K562 (cell line): Measurements from ENCODE around the gene PYGL. TPM values are rescaled to one million over a fixed set of nuclear protein-coding genes. Genes with fewer than 3 reads are reported as not detected.
"Not testable (repeated sequence)": the region's sequence is repeated elsewhere in the genome, so short reads cannot be mapped to it uniquely, and the experiment has no call there.

Source experiments
- ATAC-seq: fragments of 200-7000 bp; cut with Tn5 transposase; 3 replicates; pipeline ENCODE4 v1.9.1; 2020; ENCODE audit warnings: moderate library complexity
- BruUV-seq: library from RNA; stranded (reverse); fragments of 400-500 nt; replicated peaks from 2 replicates; lab custom pipeline; 2021; lab: Mats Ljungman, UMichigan
- CTCF ChIA-PET: fragments of 300-600 bp; formaldehyde crosslinking; extraction: SDS; loops from one replicate; lab custom pipeline; 2021; ENCODE audit warnings: low intra/inter-chr PET ratio; lab: Yijun Ruan, JAX
- POLR2A ChIA-PET: fragments of 300-600, 350-650 bp; sonication (Branson Sonifier 250); formaldehyde crosslinking; extraction: SDS; loops from one replicate; lab custom pipeline; 2021; ENCODE audit warnings: antibody characterized with exemption, inconsistent platforms; lab: Yijun Ruan, JAX
- DNase-seq, 4 experiments: peaks; one replicate each; pipeline versions ENCODE4 v3.0.0 to v3.0.0-alpha.2; 2011 to 2018; ENCODE audit warnings: low spot score in 3 of 4, mixed read lengths in 3 of 4; ENCODE audit errors: extremely low read depth in 1 of 4
- FAIRE-seq: peaks from 2 replicates; lab custom pipeline; 2011; peaks lifted over from hg19 to GRCh38; lab: Jason Lieb, UNC
- H2AFZ ChIP-seq: 2 replicates; pipeline ENCODE4 v1.6.0; 2011; ENCODE audit warnings: low read depth, low read length, control low read depth, inconsistent platforms
- H3K27ac ChIP-seq: fragments of 200-600 bp; 3 replicates; pipeline ENCODE4 v1.8.0; 2011; ENCODE audit warnings: low read depth, mild to moderate bottlenecking, control low read depth, inconsistent platforms, low read length, moderate library complexity, mixed read lengths; ENCODE audit errors: extremely low read depth
- H3K27me3 ChIP-seq, 2 experiments: fragments of 300-600 bp in 1 of 2; 2 replicates in 1 of 2; 3 replicates in 1 of 2; pipeline versions ENCODE4 v1.6.0 to v1.8.0; 2011; ENCODE audit warnings: inconsistent platforms in 2 of 2, low read length in 2 of 2, mild to moderate bottlenecking in 1 of 2, mixed read lengths in 1 of 2, moderate library complexity in 1 of 2; ENCODE audit not compliant: control insufficient read depth in 2 of 2, insufficient read depth in 2 of 2
- H3K36me3 ChIP-seq: fragments of 300-600 bp; 3 replicates; pipeline ENCODE4 v1.8.0; 2011; ENCODE audit warnings: mild to moderate bottlenecking, low read length, inconsistent platforms; ENCODE audit not compliant: control insufficient read depth, insufficient read depth
- H3K4me1 ChIP-seq, 2 experiments: fragments of 200-600 bp in 1 of 2; replicated peaks in 1 of 2; 2 replicates in 1 of 2; 3 replicates in 1 of 2; pipeline versions ENCODE4 v1.5.1 to v1.8.0; 2011; ENCODE audit warnings: inconsistent platforms in 2 of 2, low read length in 2 of 2, mild to moderate bottlenecking in 1 of 2, mixed read lengths in 1 of 2, moderate library complexity in 1 of 2; ENCODE audit not compliant: control insufficient read depth in 2 of 2, insufficient read depth in 2 of 2
- H3K4me2 ChIP-seq: 2 replicates; pipeline ENCODE4 v1.6.1; 2011; ENCODE audit warnings: low read length, control low read depth, inconsistent platforms, mixed read lengths; ENCODE audit not compliant: insufficient read depth
- H3K4me3 ChIP-seq: fragments of 200-600 bp; sonication (generic), shearing (Covaris generic); 2 replicates; pipeline ENCODE4 v1.5.1; 2016; ENCODE audit warnings: control low read depth, inconsistent platforms
- H3K79me2 ChIP-seq: fragments of 200-600 bp; 3 replicates; pipeline ENCODE4 v1.8.0; 2011; ENCODE audit warnings: low read length, inconsistent platforms; ENCODE audit not compliant: control insufficient read depth, insufficient read depth
- H3K9ac ChIP-seq, 2 experiments: 2 replicates each; pipeline versions ENCODE4 v1.6.0 to v1.6.1; 2011; ENCODE audit warnings: low read depth in 2 of 2, low read length in 2 of 2, control low read depth in 1 of 2, inconsistent platforms in 1 of 2, mild to moderate bottlenecking in 1 of 2, mixed read lengths in 1 of 2; ENCODE audit not compliant: insufficient read depth in 1 of 2
- H3K9me1 ChIP-seq: one replicate; pipeline ENCODE4 v1.6.0; 2011; ENCODE audit warnings: inconsistent platforms, mild to moderate bottlenecking, low read length, moderate library complexity; ENCODE audit not compliant: control insufficient read depth, insufficient read depth
- H3K9me3 ChIP-seq: replicated peaks from 2 replicates; pipeline ENCODE4 v1.5.1; 2011; ENCODE audit warnings: low read depth, low read length, inconsistent platforms; ENCODE audit not compliant: control insufficient read depth, insufficient read depth
- H4K20me1 ChIP-seq: replicated peaks from 2 replicates; pipeline ENCODE4 v1.6.1; 2011; ENCODE audit warnings: low read length, inconsistent platforms, mixed read lengths; ENCODE audit not compliant: control insufficient read depth, insufficient read depth
- HDAC1 ChIP-seq, 2 experiments: fragments of 450-650 bp; IDR thresholded peaks; 2 replicates each; pipeline ENCODE4 v1.6.1; 2016 to 2017; ENCODE audit warnings: inconsistent platforms in 1 of 2, mild to moderate bottlenecking in 1 of 2, moderate library complexity in 1 of 2
- SUPT5H ChIP-seq: fragments of 450-650 bp; IDR thresholded peaks from 2 replicates; pipeline ENCODE4 v1.6.1; 2016
- WGBS: fragments of 100-300 bp; shearing (Covaris generic); methylation state at CpG from one replicate; pipeline ENCODE4 v1.1.6; 2016; ENCODE audit warnings: low coverage, mixed read lengths; ENCODE audit not compliant: insufficient coverage; ENCODE audit errors: missing lambda C conversion rate; 5-methylcytosine and 5-hydroxymethylcytosine counted together
- in situ Hi-C: fragments of 300-500 bp; cut with MboI; formaldehyde crosslinking; loops from 4 replicates; pipeline ENCODE4 v1.15.0; 2018; ENCODE audit warnings: inconsistent platforms, mixed read lengths
- intact Hi-C: fragments of 100-400 bp; cut with micrococcal nuclease; formaldehyde crosslinking; loops from 2 replicates; pipeline ENCODE4 v1.14.2; 2022
- polyA plus RNA-seq, 8 experiments: library from polyadenylated mRNA; depleted of rRNA in 4 of 8; stranded (reverse) in 5 of 8; unstranded in 3 of 8; fragments of >200 nt; fragmentation: Nextera tagmentation in 2 of 8; fragmentation: Illumina TruSeq in 1 of 8; extraction: Ambion mirVana in 2 of 8; extraction: Trizol in 1 of 8; gene quantifications; 2 replicates each; pipeline versions ENCODE4 v1.2.1 to v1.2.3, GENCODE V29; 2011 to 2014; ENCODE audit warnings: inconsistent platforms in 1 of 8, missing spikeins in 1 of 8
- total RNA-seq, 7 experiments: library from RNA; depleted of rRNA in 6 of 7; stranded (reverse); fragments of >200 nt in 6 of 7; fragmentation: Illumina TruSeq in 2 of 7; extraction: Trizol in 2 of 7; gene quantifications; 2 replicates each; pipeline versions ENCODE4 v1.2.1 to v1.2.3, GENCODE V29; 2011 to 2021; ENCODE audit warnings: low replicate concordance in 1 of 7
- TF ChIP-seq, protein P1 (sequence below): fragments of 200-800 bp; sonication (Bioruptor generic); IDR thresholded peaks from 2 replicates; pipeline ENCODE4 v1.6.1; 2016; ENCODE audit warnings: missing genetic modification characterization, missing compliant biosample characterization
- TF ChIP-seq, protein P2 (sequence below): sonication (generic); formaldehyde crosslinking; IDR thresholded peaks from 2 replicates; pipeline ENCODE4 v1.5.0; 2020; ENCODE audit warnings: missing genetic modification reagents

The PYGL gene
- total and polyA plus RNA-seq, 9 of the 15 experiments (the other 6 are each of a cell fraction or from before 2014, with no cell fraction given): 3.5 to 17.9 (median 13.1) TPM

DNA sequence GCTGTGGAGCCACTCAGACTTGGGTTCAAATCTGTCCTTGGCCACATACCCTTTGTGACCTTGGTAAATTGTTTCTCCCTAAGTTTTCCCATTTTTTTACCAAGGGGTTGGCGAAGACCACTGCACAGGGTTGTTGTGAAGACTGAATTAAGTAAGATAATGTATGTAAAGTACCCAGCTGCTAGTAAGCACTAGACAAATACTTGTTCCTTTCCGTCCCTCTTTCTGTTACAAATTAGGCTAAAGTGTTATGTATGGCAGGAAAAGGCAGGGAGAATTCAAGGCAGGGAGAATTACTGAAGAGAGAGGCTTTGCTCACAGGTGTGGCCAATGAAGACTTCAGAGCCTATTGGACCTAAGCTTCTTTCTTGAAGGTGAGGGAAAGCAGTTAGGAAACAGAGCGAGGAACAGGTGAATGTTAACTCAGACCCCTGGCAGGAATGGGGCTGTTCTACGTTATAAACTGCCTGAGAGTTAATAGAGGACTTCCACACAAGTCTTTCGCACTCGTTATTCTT, 46.6 kb downstream of the PYGL start (continued):
- TF ChIP-seq, protein P1, sequence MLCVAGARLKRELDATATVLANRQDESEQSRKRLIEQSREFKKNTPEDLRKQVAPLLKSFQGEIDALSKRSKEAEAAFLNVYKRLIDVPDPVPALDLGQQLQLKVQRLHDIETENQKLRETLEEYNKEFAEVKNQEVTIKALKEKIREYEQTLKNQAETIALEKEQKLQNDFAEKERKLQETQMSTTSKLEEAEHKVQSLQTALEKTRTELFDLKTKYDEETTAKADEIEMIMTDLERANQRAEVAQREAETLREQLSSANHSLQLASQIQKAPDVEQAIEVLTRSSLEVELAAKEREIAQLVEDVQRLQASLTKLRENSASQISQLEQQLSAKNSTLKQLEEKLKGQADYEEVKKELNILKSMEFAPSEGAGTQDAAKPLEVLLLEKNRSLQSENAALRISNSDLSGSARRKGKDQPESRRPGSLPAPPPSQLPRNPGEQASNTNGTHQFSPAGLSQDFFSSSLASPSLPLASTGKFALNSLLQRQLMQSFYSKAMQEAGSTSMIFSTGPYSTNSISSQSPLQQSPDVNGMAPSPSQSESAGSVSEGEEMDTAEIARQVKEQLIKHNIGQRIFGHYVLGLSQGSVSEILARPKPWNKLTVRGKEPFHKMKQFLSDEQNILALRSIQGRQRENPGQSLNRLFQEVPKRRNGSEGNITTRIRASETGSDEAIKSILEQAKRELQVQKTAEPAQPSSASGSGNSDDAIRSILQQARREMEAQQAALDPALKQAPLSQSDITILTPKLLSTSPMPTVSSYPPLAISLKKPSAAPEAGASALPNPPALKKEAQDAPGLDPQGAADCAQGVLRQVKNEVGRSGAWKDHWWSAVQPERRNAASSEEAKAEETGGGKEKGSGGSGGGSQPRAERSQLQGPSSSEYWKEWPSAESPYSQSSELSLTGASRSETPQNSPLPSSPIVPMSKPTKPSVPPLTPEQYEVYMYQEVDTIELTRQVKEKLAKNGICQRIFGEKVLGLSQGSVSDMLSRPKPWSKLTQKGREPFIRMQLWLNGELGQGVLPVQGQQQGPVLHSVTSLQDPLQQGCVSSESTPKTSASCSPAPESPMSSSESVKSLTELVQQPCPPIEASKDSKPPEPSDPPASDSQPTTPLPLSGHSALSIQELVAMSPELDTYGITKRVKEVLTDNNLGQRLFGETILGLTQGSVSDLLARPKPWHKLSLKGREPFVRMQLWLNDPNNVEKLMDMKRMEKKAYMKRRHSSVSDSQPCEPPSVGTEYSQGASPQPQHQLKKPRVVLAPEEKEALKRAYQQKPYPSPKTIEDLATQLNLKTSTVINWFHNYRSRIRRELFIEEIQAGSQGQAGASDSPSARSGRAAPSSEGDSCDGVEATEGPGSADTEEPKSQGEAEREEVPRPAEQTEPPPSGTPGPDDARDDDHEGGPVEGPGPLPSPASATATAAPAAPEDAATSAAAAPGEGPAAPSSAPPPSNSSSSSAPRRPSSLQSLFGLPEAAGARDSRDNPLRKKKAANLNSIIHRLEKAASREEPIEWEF (CRISPR knock-in tag): no peak
- TF ChIP-seq HDAC1 (IDR thresholded peaks at IDR 0.05) (no peak), SUPT5H (no peak)
- TF ChIP-seq, protein P2, sequence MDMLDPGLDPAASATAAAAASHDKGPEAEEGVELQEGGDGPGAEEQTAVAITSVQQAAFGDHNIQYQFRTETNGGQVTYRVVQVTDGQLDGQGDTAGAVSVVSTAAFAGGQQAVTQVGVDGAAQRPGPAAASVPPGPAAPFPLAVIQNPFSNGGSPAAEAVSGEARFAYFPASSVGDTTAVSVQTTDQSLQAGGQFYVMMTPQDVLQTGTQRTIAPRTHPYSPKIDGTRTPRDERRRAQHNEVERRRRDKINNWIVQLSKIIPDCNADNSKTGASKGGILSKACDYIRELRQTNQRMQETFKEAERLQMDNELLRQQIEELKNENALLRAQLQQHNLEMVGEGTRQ (CRISPR knock-in tag): no peak

DNA sequence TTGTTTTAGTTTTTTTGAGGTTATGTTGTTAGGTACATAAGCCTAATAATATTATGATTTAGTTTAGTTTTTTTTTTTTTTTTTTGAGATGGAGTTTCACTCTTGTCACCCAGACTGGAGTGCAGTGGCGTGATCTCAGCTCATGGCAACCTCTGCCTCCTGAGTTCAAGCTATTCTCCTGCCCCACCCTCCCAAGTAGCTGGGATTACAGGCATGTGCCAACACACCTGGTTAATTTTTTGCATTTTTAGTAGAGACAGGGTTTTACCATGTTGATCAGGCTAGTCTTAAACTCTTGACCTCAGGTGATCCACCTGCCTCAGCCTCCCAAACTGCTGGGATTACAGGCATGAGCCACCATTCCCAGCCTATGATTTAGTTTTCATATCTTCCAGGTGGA, 47.3 kb downstream of the PYGL start:
- H3K9me1 ChIP-seq, POLR2A ChIA-PET, H3K79me2 ChIP-seq, H3K36me3 ChIP-seq, ATAC-seq, H3K9ac ChIP-seq, H4K20me1 ChIP-seq, H3K4me1 ChIP-seq, H3K27me3 ChIP-seq, BruUV-seq, H3K9me3 ChIP-seq, H3K4me2 ChIP-seq, H3K4me3 ChIP-seq, H3K27ac ChIP-seq, in situ Hi-C loops, FAIRE-seq, DNase-seq, intact Hi-C loops, H2AFZ ChIP-seq: not testable (repeated sequence)
- CTCF ChIA-PET: interaction anchor here (0.7 kb wide), 1 partner anchor 645 kb away, joined by 5 read pairs; no protein-coding TSS in a partner anchor
- WGBS: 50% methylated on average over 1 of the region's 1 CpG

DNA sequence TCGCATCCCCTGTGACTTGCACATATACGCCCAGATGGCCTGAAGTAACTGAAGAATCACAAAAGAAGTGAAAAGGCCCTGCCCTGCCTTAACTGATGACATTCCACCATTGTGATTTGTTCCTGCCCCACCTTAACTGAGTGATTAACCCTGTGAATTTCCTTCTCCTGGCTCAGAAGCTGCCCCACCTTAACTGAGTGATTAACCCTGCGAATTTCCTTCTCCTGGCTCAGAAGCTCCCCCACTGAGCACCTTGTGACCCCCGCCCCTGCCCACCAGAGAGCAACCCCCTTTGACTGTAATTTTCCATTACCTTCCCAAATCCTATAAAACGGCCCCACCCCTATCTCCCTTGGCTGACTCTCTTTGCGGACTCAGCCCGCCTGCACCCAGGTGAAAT, 47.9 kb downstream of the PYGL start:
- ATAC-seq, FAIRE-seq, H3K4me2 ChIP-seq, intact Hi-C loops, H3K4me3 ChIP-seq, H4K20me1 ChIP-seq, H3K27me3 ChIP-seq, H3K9me1 ChIP-seq, H2AFZ ChIP-seq, BruUV-seq, POLR2A ChIA-PET, in situ Hi-C loops, DNase-seq, H3K79me2 ChIP-seq, H3K9me3 ChIP-seq, H3K27ac ChIP-seq, H3K36me3 ChIP-seq, H3K9ac ChIP-seq, H3K4me1 ChIP-seq: not testable (repeated sequence)
- 53% methylated on average over 3 of the region's 7 CpGs for WGBS
- CTCF ChIA-PET: interaction anchor here (0.7 kb wide), 1 partner anchor 644 kb away, joined by 5 read pairs; no protein-coding TSS in a partner anchor
